Left ventricle myocardium inferior (tissue), 1 donor: ENCODE data around the gene IER3. TPM values are rescaled to one million over a fixed set of nuclear protein-coding genes. Genes with fewer than 3 reads are reported as not detected.

Experiments used
- DNase-seq: peaks from one replicate; pipeline ENCODE4 v3.0.0-alpha.2; 2020
- H3K27ac ChIP-seq: fragments of 200-600 bp; replicated peaks from 2 replicates; pipeline ENCODE4 v1.8.0; 2021
- H3K27me3 ChIP-seq: fragments of 200-600 bp; 2 replicates; pipeline ENCODE4 v1.8.0; 2021; ENCODE audit warnings: low read depth
- H3K36me3 ChIP-seq: fragments of 200-600 bp; 2 replicates; pipeline ENCODE4 v1.8.0; 2021
- H3K4me1 ChIP-seq: fragments of 200-600 bp; 2 replicates; pipeline ENCODE4 v1.8.0; 2021
- H3K4me3 ChIP-seq: fragments of 200-600 bp; 2 replicates; pipeline ENCODE4 v1.8.0; 2021; ENCODE audit warnings: mild to moderate bottlenecking, moderate library complexity
- H3K9me3 ChIP-seq: fragments of 200-600 bp; replicated peaks from 2 replicates; pipeline ENCODE4 v1.8.0; 2021
- CTCF ChIP-seq: fragments of 200-600 bp; IDR thresholded peaks from 2 replicates; pipeline ENCODE4 v1.8.0; 2021; ENCODE audit warnings: antibody characterized with exemption, mild to moderate bottlenecking, borderline replicate concordance
- intact Hi-C: fragments of 100-400 bp; cut with micrococcal nuclease; formaldehyde crosslinking; loops from one replicate; pipeline ENCODE4 v1.11.0; 2022
- long read RNA-seq: library from polyadenylated mRNA; unstranded; transcript quantifications from one replicate; pipeline ENCODE4 v2.0.0, GENCODE V29; 2021
- total RNA-seq: library from RNA; stranded (reverse); fragmentation: NEBNext Ultra II Directional; extraction: Animal tissue kit (Norgen Biotek cat#: 25700); gene quantifications from one replicate; pipeline ENCODE4 v1.2.1, GENCODE V29; 2021
- donor health status: DM: no; HTN: yes; CAD: no; lungs with severe emphysema.

IER3 gene
- 41.4 TPM for total RNA-seq
- long read RNA-seq, transcript IER3-202 (1 exons, 1,350 nt), result major isoform, 6 of 8 reads
- long read RNA-seq, partial matches to known transcripts, result 0 of 8 reads
- long read RNA-seq, other reads (novel, unspliced or antisense), result 0 of 8 reads

- Histone ChIP-seq H3K9me3 (no peaks in the 10 kb centered on the region), H3K36me3 (peaks cover 22% of the 10 kb centered on the region), H3K4me1 (peaks cover 71% of the 10 kb centered on the region), H3K27me3 (no peaks in the 10 kb centered on the region), H3K27ac (peak within 1 kb of the TSS; percentile 98), H3K4me3 (peak within 1 kb of the TSS; percentile 93)
- DNase-seq, result peak; percentile 84
- intact Hi-C loops, result loop anchor here (10.0 kb wide), 2 partner anchors 81 to 141 kb away; partner anchors contain the start of gene DDR1
- TF ChIP-seq CTCF, result peak; percentile 80
Observed at GRCh38 chr6:30744054-30744805, at the start of gene IER3. Gene IER3 (minus strand): TSS chr6:30744547. CDS start chr6:30744518, 29 bp downstream.

GRCh38 chr6:30793521-30794194, 49.3 kb upstream of the IER3 start:
- intact Hi-C loops, result no loop called here
- no peak for DNase-seq
- peaks cover 4% of the 10 kb centered on the region for H3K4me1 ChIP-seq
- TF ChIP-seq CTCF, result no peak
- H3K4me3 ChIP-seq, result no peak overlapping the region
- H3K9me3 ChIP-seq, result no peaks in the 10 kb centered on the region
- H3K27ac ChIP-seq, result peak overlapping the region; percentile 78
- H3K27me3 ChIP-seq, result no peaks in the 10 kb centered on the region
- H3K36me3 ChIP-seq, result no peaks in the 10 kb centered on the region

- Histone ChIP-seq H3K4me3 (no peak overlapping the region), H3K36me3 (no peaks in the 10 kb centered on the region), H3K27me3 (no peaks in the 10 kb centered on the region), H3K27ac (peak overlapping the region; percentile 78), H3K9me3 (no peaks in the 10 kb centered on the region), H3K4me1 (peaks cover 4% of the 10 kb centered on the region)
- DNase-seq, result no peak
- TF ChIP-seq CTCF, result no peak
- intact Hi-C loops, result no loop called here
Observed at GRCh38 chr6:30792786-30793185, 48.4 kb upstream of the IER3 start.

- DNase-seq, result no peak
- Histone ChIP-seq H3K27me3 (no peaks in the 10 kb centered on the region), H3K36me3 (no peaks in the 10 kb centered on the region), H3K4me3 (no peak overlapping the region), H3K4me1 (peaks cover 4% of the 10 kb centered on the region), H3K27ac (no peak overlapping the region), H3K9me3 (no peaks in the 10 kb centered on the region)
- TF ChIP-seq CTCF, result no peak
- intact Hi-C loops, result no loop called here
Observed at GRCh38 chr6:30790724-30791383, 46.5 kb upstream of the IER3 start.

GRCh38 chr6:30789606-30790005, 45.3 kb upstream of the IER3 start:
- intact Hi-C loops, result no loop called here
- H3K9me3 ChIP-seq, result no peaks in the 10 kb centered on the region
- TF ChIP-seq CTCF, result no peak
- H3K27me3 ChIP-seq, result no peaks in the 10 kb centered on the region
- H3K4me3 ChIP-seq, result no peak overlapping the region
- no peak overlapping the region for H3K27ac ChIP-seq
- no peak for DNase-seq
- no peaks in the 10 kb centered on the region for H3K36me3 ChIP-seq
- peaks cover 4% of the 10 kb centered on the region for H3K4me1 ChIP-seq
